Measurements from ENCODE around the gene AP3B2.

DNA sequence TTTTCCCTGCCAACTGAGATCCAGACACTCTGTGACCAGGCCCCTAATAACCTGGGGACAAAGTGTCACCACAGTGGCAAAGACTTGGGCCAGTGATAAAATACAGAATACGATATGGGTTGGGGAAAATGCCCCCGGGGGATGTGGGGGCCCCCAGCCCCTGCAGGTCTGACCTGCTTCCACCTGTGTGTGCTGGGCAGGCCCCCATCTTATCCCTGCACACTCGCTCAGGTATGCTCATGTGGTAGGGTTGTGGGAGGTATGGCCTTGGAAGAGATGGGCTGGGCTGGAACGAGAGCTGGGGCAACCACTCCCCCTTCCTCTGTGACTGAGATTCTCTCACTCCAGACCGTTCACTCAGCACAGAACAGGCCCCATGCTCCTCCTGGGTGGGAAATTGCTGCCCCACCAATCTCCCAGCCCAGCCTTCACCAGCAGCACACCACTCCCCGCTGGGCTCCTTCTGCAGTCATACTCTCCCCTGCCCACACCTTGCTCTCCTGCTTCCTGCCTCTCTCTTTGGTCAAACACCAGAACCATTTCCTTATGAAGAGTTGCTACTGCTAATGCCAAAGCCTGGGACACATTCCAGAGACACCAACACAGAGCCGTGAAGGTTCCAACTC, 52.9 kb downstream of the AP3B2 start:
- TF ChIP-seq, protein P1, sequence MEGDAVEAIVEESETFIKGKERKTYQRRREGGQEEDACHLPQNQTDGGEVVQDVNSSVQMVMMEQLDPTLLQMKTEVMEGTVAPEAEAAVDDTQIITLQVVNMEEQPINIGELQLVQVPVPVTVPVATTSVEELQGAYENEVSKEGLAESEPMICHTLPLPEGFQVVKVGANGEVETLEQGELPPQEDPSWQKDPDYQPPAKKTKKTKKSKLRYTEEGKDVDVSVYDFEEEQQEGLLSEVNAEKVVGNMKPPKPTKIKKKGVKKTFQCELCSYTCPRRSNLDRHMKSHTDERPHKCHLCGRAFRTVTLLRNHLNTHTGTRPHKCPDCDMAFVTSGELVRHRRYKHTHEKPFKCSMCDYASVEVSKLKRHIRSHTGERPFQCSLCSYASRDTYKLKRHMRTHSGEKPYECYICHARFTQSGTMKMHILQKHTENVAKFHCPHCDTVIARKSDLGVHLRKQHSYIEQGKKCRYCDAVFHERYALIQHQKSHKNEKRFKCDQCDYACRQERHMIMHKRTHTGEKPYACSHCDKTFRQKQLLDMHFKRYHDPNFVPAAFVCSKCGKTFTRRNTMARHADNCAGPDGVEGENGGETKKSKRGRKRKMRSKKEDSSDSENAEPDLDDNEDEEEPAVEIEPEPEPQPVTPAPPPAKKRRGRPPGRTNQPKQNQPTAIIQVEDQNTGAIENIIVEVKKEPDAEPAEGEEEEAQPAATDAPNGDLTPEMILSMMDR (conservative IDR thresholded peaks at IDR 0.05 in 1 of 2, IDR thresholded peaks at IDR 0.05 in 1 of 2; ENCODE audit: low read depth in 1 of 2, low read length in 2 of 2): no peak
- TF ChIP-seq EZH2 (IDR thresholded peaks at IDR 0.05; ENCODE audit: low read length, missing control alignments): no peak
